ENCODE data around the gene TRIL.
A peak's percentile ranks its signal among the peaks of the same experiment; 100 is the strongest.

The TRIL gene

GRCh38 chr7:28980451-28981160, 22.5 kb upstream of the TRIL start:
- no peak for DNase-seq

- DNase-seq: no peak
These were observed 21.6 kb upstream of the TRIL start for GRCh38 chr7:28979776-28980175.

- DNase-seq: no peak
These were observed 19.8 kb upstream of the TRIL start for GRCh38 chr7:28977881-28978280.

- no peak for DNase-seq
These were observed 17.9 kb upstream of the TRIL start for GRCh38 chr7:28976022-28976421.

- DNase-seq: no peak
These were observed 15.5 kb upstream of the TRIL start for GRCh38 chr7:28973591-28973990.

- DNase-seq: no peak
These were observed 5.9 kb upstream of the TRIL start for GRCh38 chr7:28964056-28964455.

GRCh38 chr7:28961972-28962371, 3.8 kb upstream of the TRIL start:
- no peak for DNase-seq

GRCh38 chr7:28960071-28960840, 2.1 kb upstream of the TRIL start:
- no peak for DNase-seq

- DNase-seq: no peak
These were observed 834 bp upstream of the TRIL start for GRCh38 chr7:28958980-28959347.

GRCh38 chr7:28957751-28958234, 337 bp downstream of the TRIL start:
- no peak for DNase-seq

- DNase-seq: no peak
These were observed 923 bp downstream of the TRIL start for GRCh38 chr7:28957064-28957750.

- peak; percentile 44 for DNase-seq
These were observed 1.5 kb downstream of the TRIL start for GRCh38 chr7:28956608-28957063.

- peak; percentile 52 for DNase-seq
These were observed 2.2 kb downstream of the TRIL start for GRCh38 chr7:28955718-28956607.

- no peak for DNase-seq
These were observed 2.8 kb downstream of the TRIL start for GRCh38 chr7:28955356-28955717.

GRCh38 chr7:28954946-28955345, 3.2 kb downstream of the TRIL start:
- DNase-seq: no peak

- DNase-seq: no peak
These were observed 3.7 kb downstream of the TRIL start for GRCh38 chr7:28954471-28954870.

- DNase-seq: no peak
These were observed 4.5 kb downstream of the TRIL start for GRCh38 chr7:28953633-28954032.

- DNase-seq: no peak
These were observed 16.0 kb downstream of the TRIL start for GRCh38 chr7:28942168-28942567.

GRCh38 chr7:28941633-28942032, 16.5 kb downstream of the TRIL start:
- no peak for DNase-seq

- no peak for DNase-seq
These were observed 17.3 kb downstream of the TRIL start for GRCh38 chr7:28940741-28941384.

GRCh38 chr7:28939844-28940544, 18.1 kb downstream of the TRIL start:
- DNase-seq: no peak

- no peak for DNase-seq
These were observed 18.8 kb downstream of the TRIL start for GRCh38 chr7:28939367-28939766.

All from suppressor macrophage treated with lipopolysaccharide for 4 hours (primary cell).